Naive B cell (primary cell): ENCODE measurements around the gene NRIP1. TPM values are rescaled to one million over a fixed set of nuclear protein-coding genes. Genes with fewer than 3 reads are reported as not detected.
A peak's percentile ranks its signal among the peaks of the same experiment; 100 is the strongest.

Source experiments
- ATAC-seq, 2 donors: fragments of 150-1000 bp; cut with Tn5 transposase; 2 replicates each; pipeline ENCODE4 v1.10.0; 2021; ENCODE audit warnings: low read depth in 2 of 2, mild to moderate bottlenecking in 2 of 2, moderate library complexity in 2 of 2
- DNase-seq: peaks from one replicate; pipeline ENCODE4 v3.0.0; 2022
- H3K27ac Mint-ChIP-seq, 6 donors: one replicate each; pipeline ENCODE4 v1.8.0; 2020 to 2022; ENCODE audit warnings: mild to moderate bottlenecking in 6 of 6, mixed read lengths in 6 of 6, moderate library complexity in 5 of 6, inconsistent platforms in 2 of 6
- H3K27me3 Mint-ChIP-seq, 3 donors: one replicate each; pipeline ENCODE4 v1.8.0; 2021 to 2022; ENCODE audit warnings: mixed read lengths in 3 of 3, mild to moderate bottlenecking in 1 of 3
- H3K36me3 Mint-ChIP-seq, 2 donors: one replicate each; pipeline ENCODE4 v1.8.0; 2020 to 2022; ENCODE audit warnings: mixed read lengths in 2 of 2, inconsistent platforms in 1 of 2, mild to moderate bottlenecking in 1 of 2
- H3K4me1 Mint-ChIP-seq, 3 donors: one replicate each; pipeline ENCODE4 v1.8.0; 2020 to 2022; ENCODE audit warnings: mixed read lengths in 3 of 3, inconsistent platforms in 1 of 3, mild to moderate bottlenecking in 1 of 3, moderate library complexity in 1 of 3
- H3K4me3 Mint-ChIP-seq, 8 donors: one replicate each; pipeline ENCODE4 v1.8.0; 2020 to 2022; ENCODE audit warnings: mild to moderate bottlenecking in 8 of 8, mixed read lengths in 8 of 8, moderate library complexity in 8 of 8, inconsistent platforms in 2 of 8
- H3K9me3 Mint-ChIP-seq, 7 donors: one replicate each; pipeline ENCODE4 v1.8.0; 2020 to 2022; ENCODE audit warnings: mixed read lengths in 7 of 7, mild to moderate bottlenecking in 5 of 7, inconsistent platforms in 2 of 7, moderate library complexity in 1 of 7
- polyA plus RNA-seq, 6 donors: library from polyadenylated mRNA; unstranded; fragments of 300-500 nt; fragmentation: Illumina TruSeq; gene quantifications; one replicate each; pipeline ENCODE4 v1.2.3, GENCODE V29; 2021; ENCODE audit warnings: low read depth in 6 of 6

The NRIP1 gene
- polyA plus RNA-seq, 6 donors from 2014 or later, result 43.9 to 73.9 (median 52.2) TPM

GRCh38 chr21:15088488-15088887 lies 23.7 kb upstream of the NRIP1 start:
- H3K9me3 Mint-ChIP-seq, result no peaks in the 10 kb centered on the region
- no peak overlapping the region for H3K4me3 Mint-ChIP-seq
- no peaks in the 10 kb centered on the region for H3K27me3 Mint-ChIP-seq
- no peaks in the 10 kb centered on the region for H3K36me3 Mint-ChIP-seq
- ATAC-seq, result no peak
- no peak for DNase-seq
- peaks cover 0 to 5% (median 0%) of the 10 kb centered on the region in 3 donors for H3K4me1 Mint-ChIP-seq
- H3K27ac Mint-ChIP-seq, result no peak overlapping the region

GRCh38 chr21:15084668-15085067 lies 19.9 kb upstream of the NRIP1 start:
- no peak overlapping the region for H3K27ac Mint-ChIP-seq
- peaks cover 0 to 5% (median 0%) of the 10 kb centered on the region in 3 donors for H3K4me1 Mint-ChIP-seq
- no peak overlapping the region for H3K4me3 Mint-ChIP-seq
- H3K27me3 Mint-ChIP-seq, result no peaks in the 10 kb centered on the region
- H3K9me3 Mint-ChIP-seq, result no peaks in the 10 kb centered on the region
- DNase-seq (no peak), ATAC-seq (no peak)
- no peaks in the 10 kb centered on the region for H3K36me3 Mint-ChIP-seq

- Mint-ChIP-seq H3K36me3 (no peaks in the 10 kb centered on the region), H3K9me3 (no peaks in the 10 kb centered on the region), H3K27me3 (no peaks in the 10 kb centered on the region), H3K4me3 (no peak overlapping the region), H3K4me1 (no peaks in the 10 kb centered on the region), H3K27ac (no peak overlapping the region)
- DNase-seq, result no peak
- no peak for ATAC-seq
Measured at GRCh38 chr21:15080526-15080925, 15.7 kb upstream of the NRIP1 start.

GRCh38 chr21:15079269-15079668 lies 14.5 kb upstream of the NRIP1 start:
- no peak for DNase-seq
- no peak for ATAC-seq
- H3K4me3 Mint-ChIP-seq, result peak overlapping the region in 1 of 8 donors; percentile 53
- H3K36me3 Mint-ChIP-seq, result no peaks in the 10 kb centered on the region
- no peaks in the 10 kb centered on the region for H3K27me3 Mint-ChIP-seq
- no peaks in the 10 kb centered on the region for H3K4me1 Mint-ChIP-seq
- H3K27ac Mint-ChIP-seq, result peak overlapping the region in 1 of 6 donors; percentile 68
- no peaks in the 10 kb centered on the region for H3K9me3 Mint-ChIP-seq

GRCh38 chr21:15078180-15078579 lies 13.4 kb upstream of the NRIP1 start:
- Mint-ChIP-seq H3K4me3 (no peak overlapping the region), H3K36me3 (no peaks in the 10 kb centered on the region), H3K4me1 (no peaks in the 10 kb centered on the region), H3K27me3 (no peaks in the 10 kb centered on the region), H3K27ac (no peak overlapping the region), H3K9me3 (no peaks in the 10 kb centered on the region)
- ATAC-seq, result no peak
- DNase-seq, result no peak

GRCh38 chr21:15077529-15078145 lies 12.8 kb upstream of the NRIP1 start:
- DNase-seq (no peak), ATAC-seq (no peak)
- Mint-ChIP-seq H3K4me3 (no peak overlapping the region), H3K4me1 (no peaks in the 10 kb centered on the region), H3K27me3 (no peaks in the 10 kb centered on the region), H3K27ac (no peak overlapping the region), H3K36me3 (no peaks in the 10 kb centered on the region), H3K9me3 (no peaks in the 10 kb centered on the region)

- Mint-ChIP-seq H3K27ac (no peak overlapping the region), H3K27me3 (no peaks in the 10 kb centered on the region), H3K36me3 (no peaks in the 10 kb centered on the region), H3K4me3 (no peak overlapping the region), H3K9me3 (no peaks in the 10 kb centered on the region), H3K4me1 (no peaks in the 10 kb centered on the region)
- no peak for ATAC-seq
- DNase-seq, result no peak
Measured at GRCh38 chr21:15076730-15077129, 11.9 kb upstream of the NRIP1 start.

- Mint-ChIP-seq H3K9me3 (no peaks in the 10 kb centered on the region), H3K4me1 (peaks cover 0 to 3% (median 0%) of the 10 kb centered on the region in 3 donors), H3K27ac (peak overlapping the region in 1 of 6 donors; percentile 13), H3K4me3 (no peak overlapping the region), H3K27me3 (peaks cover 0 to 6% (median 0%) of the 10 kb centered on the region in 3 donors), H3K36me3 (no peaks in the 10 kb centered on the region)
- DNase-seq (no peak), ATAC-seq (no peak)
Measured at GRCh38 chr21:15071009-15071408, 6.2 kb upstream of the NRIP1 start.

GRCh38 chr21:15066123-15066575 lies 1.3 kb upstream of the NRIP1 start:
- H3K4me1 Mint-ChIP-seq, result peaks cover 27 to 33% (median 27%) of the 10 kb centered on the region in 3 donors
- DNase-seq, result no peak
- H3K9me3 Mint-ChIP-seq, result no peaks in the 10 kb centered on the region
- peaks cover 0 to 6% (median 0%) of the 10 kb centered on the region in 3 donors for H3K27me3 Mint-ChIP-seq
- peak overlapping the region; percentile 96 to 100 (median 98) for H3K4me3 Mint-ChIP-seq
- peak overlapping the region; percentile 98 to 99 (median 99) for H3K27ac Mint-ChIP-seq
- no peak for ATAC-seq
- no peaks in the 10 kb centered on the region for H3K36me3 Mint-ChIP-seq

GRCh38 chr21:15065392-15066122 lies 757 bp upstream of the NRIP1 start:
- peak; percentile 85 for DNase-seq
- no peaks in the 10 kb centered on the region for H3K36me3 Mint-ChIP-seq
- H3K9me3 Mint-ChIP-seq, result no peaks in the 10 kb centered on the region
- H3K4me3 Mint-ChIP-seq, result peak overlapping the region; percentile 96 to 100 (median 98)
- ATAC-seq, result peak; percentile 56 to 59
- H3K27me3 Mint-ChIP-seq, result peaks cover 0 to 6% (median 0%) of the 10 kb centered on the region in 3 donors
- peak overlapping the region; percentile 98 to 99 (median 99) for H3K27ac Mint-ChIP-seq
- H3K4me1 Mint-ChIP-seq, result peaks cover 33 to 39% (median 33%) of the 10 kb centered on the region in 3 donors

- Mint-ChIP-seq H3K36me3 (no peaks in the 10 kb centered on the region), H3K27ac (peak overlapping the region; percentile 28 to 93 (median 88)), H3K4me3 (peak overlapping the region; percentile 82 to 99 (median 90)), H3K27me3 (peaks cover 0 to 6% (median 0%) of the 10 kb centered on the region in 3 donors), H3K4me1 (peaks cover 42 to 49% (median 45%) of the 10 kb centered on the region in 3 donors), H3K9me3 (no peaks in the 10 kb centered on the region)
- DNase-seq (no peak), ATAC-seq (no peak)
Measured at GRCh38 chr21:15063814-15064575, 805 bp downstream of the NRIP1 start.

GRCh38 chr21:15063081-15063813 lies 1.6 kb downstream of the NRIP1 start:
- Mint-ChIP-seq H3K27me3 (peaks cover 0 to 6% (median 0%) of the 10 kb centered on the region in 3 donors), H3K4me3 (peak overlapping the region; percentile 82 to 99 (median 90)), H3K4me1 (peaks cover 48 to 55% (median 53%) of the 10 kb centered on the region in 3 donors), H3K36me3 (no peaks in the 10 kb centered on the region), H3K9me3 (no peaks in the 10 kb centered on the region), H3K27ac (peak overlapping the region; percentile 28 to 93 (median 88))
- DNase-seq (no peak), ATAC-seq (no peak)

GRCh38 chr21:15062606-15062965 lies 2.2 kb downstream of the NRIP1 start:
- Mint-ChIP-seq H3K4me3 (peak overlapping the region; percentile 82 to 99 (median 90)), H3K4me1 (peaks cover 53 to 61% (median 59%) of the 10 kb centered on the region in 3 donors), H3K36me3 (no peaks in the 10 kb centered on the region), H3K9me3 (no peaks in the 10 kb centered on the region), H3K27ac (peak overlapping the region; percentile 28 to 92 (median 82)), H3K27me3 (peaks cover 0 to 2% (median 0%) of the 10 kb centered on the region in 3 donors)
- no peak for DNase-seq
- ATAC-seq, result no peak
